SH-SY5Y (cell line): ENCODE results near the gene KRT82.

ENCODE experiments used
- GATA2 ChIP-seq: IDR thresholded peaks from 2 replicates; pipeline ENCODE4 v1.6.1; 2011; ENCODE audit warnings: mild to moderate bottlenecking, low read depth, low read length
- GATA3 ChIP-seq: IDR thresholded peaks from 2 replicates; pipeline ENCODE4 v1.6.1; 2011; ENCODE audit warnings: low read depth, mild to moderate bottlenecking, low read length, moderate library complexity

- TF ChIP-seq GATA3 (no peak), GATA2 (no peak)
These were observed 22.8 kb downstream of the KRT82 start for GRCh38 chr12:52383331-52383730.
